GM12874 (cell line): ENCODE measurements around the gene CTNNBIP1.

Experiments
- CTCF ChIP-seq: IDR thresholded peaks from 2 replicates; pipeline ENCODE4 v1.5.1; 2011; ENCODE audit warnings: low read depth, mild to moderate bottlenecking, control low read depth, low read length, moderate library complexity; ENCODE audit not compliant: insufficient read depth

The CTNNBIP1 gene

GRCh38 chr1:9910423-9911178 is 532 bp upstream of the CTNNBIP1 start:
- no peak for TF ChIP-seq CTCF

DNA sequence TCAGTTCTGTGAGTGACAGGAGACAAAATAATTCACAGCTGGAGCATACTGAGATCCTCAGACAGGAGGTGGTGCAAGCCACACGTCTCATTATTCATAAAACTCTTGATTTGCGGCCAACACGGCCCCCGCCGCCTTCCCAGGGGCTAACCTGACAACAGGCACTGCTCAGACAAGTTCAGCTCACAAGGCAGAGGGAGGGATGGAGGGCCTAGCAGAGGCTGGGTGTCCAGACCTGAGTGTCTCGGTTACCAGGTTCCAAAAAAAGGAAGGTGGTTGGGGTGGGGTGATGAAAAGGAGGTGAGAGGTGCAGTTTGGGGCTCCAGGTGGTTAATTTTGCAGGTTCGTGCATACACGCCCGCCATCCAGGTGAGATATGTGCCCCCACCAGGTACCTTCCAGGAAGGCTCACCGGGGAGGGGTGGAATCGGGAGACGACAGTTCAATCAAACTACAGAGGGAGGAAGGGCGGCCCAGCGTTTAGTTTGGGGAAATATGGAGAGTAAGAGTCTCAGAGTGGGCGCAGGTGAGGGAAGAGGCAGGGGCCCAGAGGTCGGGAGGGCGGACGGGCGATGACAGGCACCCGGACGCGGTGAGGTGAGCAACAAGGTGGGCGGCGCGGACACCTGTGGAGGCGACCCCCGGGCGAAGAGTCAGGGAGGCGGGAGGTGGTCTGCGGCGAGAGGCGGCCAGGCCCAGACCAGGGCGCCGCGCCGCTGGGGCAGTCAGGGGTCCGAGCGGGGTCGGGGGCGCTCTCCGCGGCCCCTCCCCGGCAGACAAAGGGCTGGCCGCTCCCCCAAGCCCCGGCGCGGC is 629 bp downstream of the CTNNBIP1 start:
- TF ChIP-seq CTCF, result no peak

GRCh38 chr1:9908871-9909233 is 1.2 kb downstream of the CTNNBIP1 start:
- no peak for TF ChIP-seq CTCF

GRCh38 chr1:9907441-9907840 is 2.6 kb downstream of the CTNNBIP1 start:
- TF ChIP-seq CTCF, result no peak

DNA sequence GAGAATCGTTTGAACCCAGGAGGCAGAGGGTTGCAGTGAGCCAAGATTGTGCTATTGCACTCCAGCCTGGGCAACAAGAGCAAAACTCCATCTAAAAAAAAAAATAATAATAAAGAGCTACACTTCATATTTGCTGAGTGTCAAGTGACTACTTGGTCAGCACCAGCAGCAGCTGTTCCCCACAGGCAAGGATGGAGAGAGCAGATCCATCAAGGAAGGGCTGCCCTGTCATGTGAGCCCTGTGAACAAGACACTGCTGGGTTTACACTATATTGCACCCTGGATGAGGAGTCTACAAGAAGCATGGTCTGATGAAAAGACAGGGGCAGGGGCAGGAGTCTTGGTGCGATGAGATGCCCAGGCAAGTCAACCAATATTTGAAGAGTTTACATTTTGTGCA is 3.6 kb downstream of the CTNNBIP1 start:
- no peak for TF ChIP-seq CTCF

DNA sequence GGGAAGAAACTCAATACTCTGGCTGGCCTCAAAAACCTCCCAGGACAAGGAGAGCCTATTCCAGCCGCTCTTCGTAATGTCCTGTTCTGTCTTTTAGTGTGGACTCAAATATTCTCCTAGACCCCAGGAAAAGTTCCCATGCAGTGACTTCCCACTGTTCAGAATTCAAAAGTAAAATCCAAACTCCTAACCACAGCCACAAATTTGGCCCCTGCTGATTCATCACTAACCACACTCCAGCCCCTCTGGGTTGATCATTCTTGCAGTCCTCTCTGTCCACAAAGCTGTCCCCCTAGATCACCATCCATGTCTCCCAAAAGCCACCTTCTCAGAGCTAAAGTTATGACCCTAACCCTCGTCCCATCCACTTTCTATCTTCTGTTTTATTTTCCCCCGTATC is 5.1 kb downstream of the CTNNBIP1 start:
- TF ChIP-seq CTCF, result no peak

DNA sequence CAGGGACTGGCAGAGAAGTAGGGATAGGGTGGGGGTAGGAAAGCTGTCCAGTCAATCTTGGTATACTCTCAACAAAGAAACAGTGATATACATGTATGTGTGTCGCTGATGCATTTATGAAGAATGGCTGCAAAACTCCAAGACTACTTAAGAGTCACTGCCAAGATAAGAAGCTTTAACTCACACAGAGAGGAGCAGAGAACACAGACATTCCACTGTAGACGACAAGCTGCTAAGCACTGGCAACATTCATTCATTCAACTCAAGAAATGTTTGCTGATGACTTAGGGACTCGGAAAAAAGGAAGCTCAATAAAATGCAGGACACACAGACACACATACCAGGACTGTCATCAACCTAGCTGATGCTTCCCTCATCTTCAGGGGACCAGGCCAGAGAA is 5.5 kb downstream of the CTNNBIP1 start:
- no peak for TF ChIP-seq CTCF
